Activated CD4-positive, CD25-positive, alpha-beta regulatory T cell treated with anti-CD3 and anti-CD28 coated beads, Interleukin-2, amount 50 U/mL, for 16 hours (primary cell): ENCODE results near the gene IL18BP.

Experiments used
- DNase-seq: peaks from one replicate; pipeline ENCODE4 v3.0.0-alpha.2; 2020; ENCODE audit warnings: low read depth, low spot score

IL18BP gene

GRCh38 chr11:72045849-72046248 lies 47.1 kb downstream of the IL18BP start:
- DNase-seq, result no peak

- no peak for DNase-seq
Observed at GRCh38 chr11:72048766-72049460, 50.2 kb downstream of the IL18BP start.
